ENCODE results near the gene TRAF3IP3.

- TF ChIP-seq POLR2A (IDR thresholded peaks at IDR 0.05) (no peak), POLR2AphosphoS5 (IDR thresholded peaks at IDR 0.05) (no peak)
Measured at GRCh38 chr1:209816923-209817322, 61.1 kb downstream of the TRAF3IP3 start.
